HG02938 (cell line): ENCODE data around the gene ARHGEF19.
"Not testable (repeated sequence)": the region's sequence is repeated elsewhere in the genome, so short reads cannot be mapped to it uniquely, and the experiment has no call there.

Experiments used
- ATAC-seq: cut with Tn5 transposase; IDR thresholded peaks from one replicate; pipeline ENCODE4 v1.9.1; 2021; ENCODE audit warnings: mild to moderate bottlenecking, moderate library complexity; ENCODE audit not compliant: unreplicated experiment

ARHGEF19 gene

GRCh38 chr1:16205891-16206546 lies 6.4 kb downstream of the ARHGEF19 start:
- no peak for ATAC-seq

GRCh38 chr1:16205334-16205671 lies 7.1 kb downstream of the ARHGEF19 start:
- no peak for ATAC-seq

- no peak for ATAC-seq
Measured at GRCh38 chr1:16204634-16205333, 7.7 kb downstream of the ARHGEF19 start.

GRCh38 chr1:16204216-16204615 lies 8.2 kb downstream of the ARHGEF19 start:
- ATAC-seq: no peak

- no peak for ATAC-seq
Measured at GRCh38 chr1:16203550-16203949, 8.9 kb downstream of the ARHGEF19 start.

- no peak for ATAC-seq
Measured at GRCh38 chr1:16202281-16203210, 9.9 kb downstream of the ARHGEF19 start.

- ATAC-seq: no peak
Measured at GRCh38 chr1:16199700-16200099, 12.8 kb downstream of the ARHGEF19 start.

GRCh38 chr1:16199157-16199501 lies 13.3 kb downstream of the ARHGEF19 start:
- ATAC-seq: no peak

GRCh38 chr1:16198444-16199156 lies 13.9 kb downstream of the ARHGEF19 start:
- no peak for ATAC-seq

- no peak for ATAC-seq
Measured at GRCh38 chr1:16196874-16197273, 15.6 kb downstream of the ARHGEF19 start.

GRCh38 chr1:16196139-16196538 lies 16.3 kb downstream of the ARHGEF19 start:
- ATAC-seq: not testable (repeated sequence)

GRCh38 chr1:16195518-16195905 lies 16.9 kb downstream of the ARHGEF19 start:
- no peak for ATAC-seq

GRCh38 chr1:16191916-16192546 lies 20.4 kb downstream of the ARHGEF19 start:
- no peak for ATAC-seq

GRCh38 chr1:16191309-16191708 lies 21.1 kb downstream of the ARHGEF19 start:
- ATAC-seq: no peak

GRCh38 chr1:16189921-16190621 lies 22.4 kb downstream of the ARHGEF19 start:
- ATAC-seq: no peak

GRCh38 chr1:16189003-16189402 lies 23.4 kb downstream of the ARHGEF19 start:
- no peak for ATAC-seq

GRCh38 chr1:16187748-16188401 lies 24.6 kb downstream of the ARHGEF19 start:
- no peak for ATAC-seq

- no peak for ATAC-seq
Measured at GRCh38 chr1:16186655-16187235, 25.7 kb downstream of the ARHGEF19 start.
